Activated T-helper 9 cell treated with anti-CD3 and anti-CD28 coated beads, Interleukin-2, amount 50 U/mL, for 16 hours (primary cell): ENCODE results near the gene SLC10A7.

Experiments
- DNase-seq: peaks from one replicate; pipeline ENCODE4 v3.0.0-alpha.2; 2020; ENCODE audit warnings: low read depth

The SLC10A7 gene

DNA sequence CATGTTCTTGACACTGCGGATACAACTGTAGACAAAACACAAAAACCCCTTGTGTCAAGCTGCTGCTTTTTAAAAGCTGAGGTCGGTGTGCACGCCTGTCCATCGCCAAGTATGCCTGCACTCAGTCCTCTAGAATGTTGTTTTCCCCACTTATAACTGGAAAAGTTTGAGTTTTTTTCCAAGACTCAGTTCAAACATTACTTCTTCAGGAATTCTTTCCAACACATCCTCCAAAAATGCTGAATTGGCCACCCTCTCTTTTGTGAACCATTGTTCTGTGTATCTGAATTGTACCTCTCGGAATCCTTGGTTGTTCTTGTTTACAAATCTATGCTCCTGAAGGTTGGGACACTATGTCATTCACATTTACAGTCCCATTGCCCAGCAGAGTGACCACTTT lies 212.8 kb downstream of the SLC10A7 start:
- DNase-seq, result no peak

DNA sequence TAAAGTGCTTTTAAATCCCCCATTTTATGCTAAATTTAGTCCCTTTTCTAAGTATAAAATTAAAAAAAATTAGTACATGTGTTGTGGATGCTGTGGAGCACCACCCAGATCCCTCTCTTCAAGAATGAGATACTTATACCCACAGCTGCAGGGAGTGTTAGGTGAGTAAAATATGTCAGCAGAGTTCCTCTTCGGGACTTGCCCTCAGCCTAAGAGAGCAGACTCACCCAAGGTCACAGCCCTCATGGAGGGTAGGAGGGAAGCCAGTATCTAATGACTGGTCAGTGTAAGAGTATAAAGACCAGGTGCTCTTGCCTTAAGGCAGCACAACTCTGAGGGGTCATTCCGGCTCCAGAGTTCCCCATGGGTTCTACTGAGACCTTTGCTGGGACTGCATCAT lies 218.9 kb downstream of the SLC10A7 start:
- DNase-seq, result no peak

DNA sequence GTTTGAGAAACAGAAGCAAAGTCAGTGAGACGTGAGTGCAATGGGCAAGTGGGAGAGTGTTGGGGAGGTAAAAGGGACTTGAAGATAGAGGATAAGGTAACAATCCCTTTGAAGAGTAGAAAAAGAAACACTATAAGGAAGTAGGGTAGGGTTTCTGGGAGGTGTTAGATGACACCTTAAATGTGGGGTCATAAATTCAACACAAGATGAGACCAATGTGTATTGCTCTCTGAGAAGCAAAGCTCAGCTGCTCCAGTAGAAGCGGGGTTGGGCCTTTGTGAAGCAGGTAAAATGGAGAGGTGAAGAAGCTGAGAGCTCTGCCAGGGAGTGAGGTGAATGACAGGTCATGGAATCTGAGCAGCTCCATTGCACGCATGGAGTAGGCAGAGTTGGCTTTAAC lies 222.1 kb downstream of the SLC10A7 start:
- no peak for DNase-seq

DNA sequence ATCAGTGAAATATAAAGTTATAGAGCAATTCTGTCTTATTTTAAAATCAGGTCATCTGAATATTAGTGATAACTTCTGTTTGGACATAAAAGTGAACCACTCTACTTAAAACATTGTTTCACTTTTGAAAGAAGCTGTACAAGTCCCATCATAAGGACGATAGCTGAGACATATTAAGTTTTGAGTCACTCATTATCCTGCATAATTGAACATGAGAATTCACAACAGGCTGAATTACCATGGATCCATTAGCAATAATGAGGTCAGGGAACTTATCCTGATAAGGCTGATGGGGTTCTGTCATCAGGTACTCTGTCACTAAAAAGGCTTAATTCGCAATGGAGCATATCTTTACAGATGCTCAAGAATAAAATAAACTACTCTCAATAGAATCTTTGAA lies 227.0 kb downstream of the SLC10A7 start:
- DNase-seq, result no peak

DNA sequence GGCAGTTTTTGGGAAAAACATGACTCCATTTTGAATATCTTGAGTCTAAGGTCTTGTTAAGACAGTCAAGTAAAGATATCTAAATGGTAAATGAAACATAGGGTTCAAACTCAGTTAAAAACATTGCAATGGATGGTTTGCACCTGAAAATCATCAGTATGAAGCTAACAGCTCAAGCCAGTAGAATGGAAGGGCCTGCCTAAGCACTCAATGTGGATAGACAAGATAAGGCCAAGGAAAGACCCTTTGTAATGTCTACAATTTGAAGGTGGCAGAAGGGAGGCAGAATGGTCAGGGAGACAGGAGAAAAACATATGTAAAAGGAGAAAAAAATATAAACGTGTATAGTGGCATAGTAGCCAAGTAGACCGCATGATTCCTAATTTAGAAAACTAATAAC lies 229.2 kb downstream of the SLC10A7 start:
- no peak for DNase-seq

DNA sequence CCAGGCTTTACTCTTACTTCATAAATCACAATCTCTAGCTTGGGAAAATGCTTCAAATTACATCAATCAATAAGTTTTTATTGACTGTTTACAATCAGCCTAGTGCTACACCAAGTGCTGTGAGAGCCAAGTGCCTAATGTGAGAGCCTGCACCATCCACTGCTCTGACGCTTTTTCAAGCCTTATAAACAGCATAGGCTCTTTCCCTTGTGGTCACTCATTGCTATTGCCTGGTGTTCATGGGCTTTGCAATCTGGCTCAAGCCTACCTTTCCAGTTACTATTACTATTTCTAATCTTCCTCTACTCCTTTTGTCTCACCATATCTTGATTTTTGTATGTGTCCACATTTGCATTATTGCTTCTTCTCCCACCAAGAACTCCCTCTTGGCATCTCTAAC lies 230.4 kb downstream of the SLC10A7 start:
- no peak for DNase-seq

DNA sequence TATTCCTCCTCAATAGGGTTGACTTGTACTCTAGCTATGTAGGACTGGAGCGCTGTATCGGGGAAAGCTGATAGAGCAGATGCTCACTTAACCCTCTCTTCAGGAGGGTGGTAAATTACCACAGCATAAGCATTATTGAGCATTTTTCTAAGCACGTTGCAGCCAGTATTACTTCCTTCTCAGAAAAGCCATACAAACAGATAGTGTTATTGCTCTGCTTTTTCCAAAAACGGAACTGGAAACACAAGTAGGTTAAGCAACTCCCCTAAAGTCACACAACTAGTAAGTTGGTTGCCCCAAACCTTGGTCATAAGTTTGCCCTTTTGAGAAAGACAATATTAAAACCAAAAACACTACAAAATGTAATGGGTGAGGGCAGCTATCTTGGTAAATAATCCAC lies 233.5 kb downstream of the SLC10A7 start:
- DNase-seq, result no peak

DNA sequence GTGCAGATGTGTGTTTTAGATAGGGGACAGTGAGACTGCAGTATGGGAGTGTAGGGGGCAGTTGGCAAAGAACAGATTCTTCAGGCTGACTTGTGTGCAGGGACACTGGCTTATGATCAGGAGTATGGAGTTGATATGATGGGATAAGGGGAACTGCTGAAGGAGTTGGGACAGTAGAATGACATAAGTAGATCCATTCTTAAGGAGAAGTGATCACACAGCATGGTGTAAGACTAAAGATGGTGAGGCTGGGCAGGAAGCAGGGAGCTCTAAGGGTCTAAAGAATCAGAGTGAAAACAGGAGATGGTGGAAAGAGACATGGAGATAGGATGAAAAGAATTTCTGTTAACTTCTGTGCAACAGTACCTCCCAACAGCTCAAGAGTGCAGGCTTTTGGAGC lies 236.7 kb downstream of the SLC10A7 start:
- DNase-seq, result no peak

DNA sequence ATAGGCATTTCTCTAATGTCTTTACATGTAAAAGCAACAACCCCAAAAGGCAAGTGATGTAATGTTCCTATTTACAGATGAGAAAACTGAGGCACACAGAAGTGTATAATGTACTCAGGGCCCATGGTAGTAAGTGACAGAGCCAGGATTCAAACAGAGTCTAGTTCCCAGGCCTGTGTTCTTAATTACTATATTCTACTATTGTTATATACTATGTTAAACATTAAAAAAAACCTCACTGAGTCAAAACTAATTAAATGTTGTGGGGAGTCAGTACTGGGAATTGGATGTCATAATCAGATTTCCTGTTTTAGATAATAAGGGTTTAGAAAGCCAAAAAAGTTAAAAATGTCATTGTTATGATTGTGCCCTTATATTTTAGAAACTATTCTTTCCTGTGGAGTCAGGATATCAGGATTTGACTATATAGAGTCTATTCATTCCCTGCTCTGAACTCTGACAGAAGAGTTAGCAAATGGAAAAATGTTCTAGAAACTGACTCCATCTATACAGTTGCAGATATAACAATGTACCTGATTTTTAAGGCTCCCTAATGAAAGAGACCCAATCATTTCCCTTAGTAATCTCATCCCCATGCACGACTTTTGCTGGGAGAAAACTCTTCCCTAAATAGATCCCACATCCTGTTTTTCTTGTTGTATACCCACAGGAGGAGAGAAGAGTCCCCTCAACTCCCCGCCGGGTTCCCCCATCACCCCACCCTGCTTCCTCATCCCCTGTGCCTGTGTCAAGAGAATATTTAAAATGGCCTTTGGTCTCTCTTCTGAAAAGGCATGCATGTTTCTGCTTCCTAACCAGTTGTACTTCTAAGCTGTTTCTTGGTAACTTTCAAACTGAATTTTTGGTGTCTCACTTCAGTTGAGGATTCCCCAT lies 237.7 kb downstream of the SLC10A7 start:
- no peak for DNase-seq

DNA sequence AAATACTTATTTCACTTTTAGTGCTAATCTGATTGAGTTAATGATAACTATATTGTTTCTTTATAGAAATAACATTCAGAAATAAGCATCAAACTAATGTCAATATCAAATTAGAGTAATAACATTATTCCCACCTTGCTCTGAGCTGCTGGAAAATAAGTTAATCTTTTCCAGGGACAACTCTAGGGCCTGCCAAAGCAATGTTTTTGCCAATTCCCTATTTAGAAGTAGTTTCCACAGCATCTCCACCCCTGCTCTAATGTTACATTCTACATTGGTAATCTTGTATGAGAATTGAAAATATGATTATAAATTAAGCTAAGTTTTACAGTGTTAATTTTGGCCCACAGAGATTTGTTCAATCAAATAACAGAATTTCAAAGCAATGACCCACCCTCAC lies 239.1 kb downstream of the SLC10A7 start:
- no peak for DNase-seq

DNA sequence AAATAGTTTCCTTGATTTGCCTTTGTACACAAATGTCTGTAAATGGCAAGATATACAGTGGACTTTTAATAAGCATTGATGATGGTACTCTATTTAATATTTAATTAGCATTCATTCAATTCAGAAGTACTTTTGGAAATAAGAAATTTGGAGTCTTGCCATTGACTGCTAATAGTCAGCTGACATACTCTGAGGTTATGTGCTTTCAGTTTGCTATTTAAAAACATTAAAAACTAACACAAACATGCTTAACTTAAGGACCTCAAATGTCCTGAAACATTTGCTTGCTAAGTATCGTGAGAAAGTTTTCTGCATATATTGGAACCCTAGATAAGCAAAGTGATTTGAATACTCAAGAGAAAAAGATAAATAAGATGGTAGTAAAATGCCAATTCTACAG lies 242.8 kb downstream of the SLC10A7 start:
- DNase-seq, result no peak

DNA sequence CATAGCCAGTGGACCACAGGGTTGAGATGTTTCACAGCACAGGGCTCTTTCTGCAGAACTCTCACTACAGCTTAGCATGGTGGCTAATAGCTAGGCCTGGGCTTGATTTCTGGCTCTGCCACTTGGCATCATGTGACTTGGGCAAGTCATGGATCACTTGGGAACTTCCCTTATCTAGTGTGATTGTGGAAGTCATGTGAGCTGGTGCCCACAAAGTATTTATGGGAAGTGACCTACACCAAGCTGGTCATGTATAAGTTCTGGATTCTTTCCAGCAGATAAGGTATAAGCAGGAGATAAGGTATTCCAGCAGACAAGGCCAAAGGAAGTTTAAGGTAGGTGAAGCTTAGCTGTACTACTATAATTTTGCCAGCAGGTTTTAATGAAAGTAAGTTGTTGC lies 246.4 kb downstream of the SLC10A7 start:
- no peak for DNase-seq

DNA sequence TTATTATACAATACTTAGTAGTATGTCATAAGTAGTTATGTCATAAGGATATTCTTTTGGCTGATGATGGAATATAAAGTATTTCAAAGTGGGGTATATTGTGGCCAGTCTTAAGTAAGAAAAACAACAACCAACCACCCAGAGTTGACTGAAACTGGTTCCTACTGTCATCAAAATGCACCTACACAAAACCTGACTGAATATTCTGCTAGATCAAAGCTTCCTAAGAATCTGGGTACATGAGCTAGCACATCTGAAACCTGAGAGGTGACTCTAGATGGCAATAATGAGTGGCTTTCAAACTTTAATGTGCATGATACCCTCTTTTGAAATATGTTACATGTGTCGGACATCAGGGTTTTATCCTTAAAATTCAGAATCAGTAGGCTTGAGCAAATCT lies 247.0 kb downstream of the SLC10A7 start:
- DNase-seq, result no peak

DNA sequence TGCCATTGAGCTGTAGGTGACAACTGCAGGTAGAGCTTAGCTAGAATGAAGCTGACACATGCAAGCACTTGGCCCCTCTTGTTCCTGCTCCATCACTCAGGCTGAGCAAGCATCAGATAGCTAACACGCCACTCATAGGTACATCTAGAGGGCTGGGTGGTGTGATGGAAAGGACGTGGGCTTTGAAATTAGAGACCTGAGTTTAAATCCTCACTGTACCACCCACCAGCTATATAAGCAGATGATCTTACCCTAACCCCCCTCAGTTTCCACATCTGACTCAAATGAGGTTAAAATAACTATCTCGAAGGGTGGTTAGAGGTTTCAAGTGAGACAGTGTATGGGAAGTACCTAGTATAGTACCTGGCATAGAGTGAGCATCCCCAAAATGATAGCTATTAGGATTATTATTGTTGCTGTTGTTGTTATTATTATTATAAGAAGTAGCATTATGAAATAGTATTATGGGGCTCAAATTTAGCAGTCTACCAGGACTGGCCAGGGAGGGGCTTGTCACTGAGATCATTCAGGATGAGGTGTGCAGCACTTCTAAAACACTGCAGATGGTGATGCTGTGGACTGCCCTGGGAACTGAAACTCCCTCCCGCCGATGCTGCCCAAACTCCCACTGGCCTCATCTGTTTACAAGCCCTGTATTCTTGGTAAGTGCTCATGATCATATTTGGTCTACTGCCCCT lies 248.4 kb downstream of the SLC10A7 start:
- DNase-seq, result no peak

DNA sequence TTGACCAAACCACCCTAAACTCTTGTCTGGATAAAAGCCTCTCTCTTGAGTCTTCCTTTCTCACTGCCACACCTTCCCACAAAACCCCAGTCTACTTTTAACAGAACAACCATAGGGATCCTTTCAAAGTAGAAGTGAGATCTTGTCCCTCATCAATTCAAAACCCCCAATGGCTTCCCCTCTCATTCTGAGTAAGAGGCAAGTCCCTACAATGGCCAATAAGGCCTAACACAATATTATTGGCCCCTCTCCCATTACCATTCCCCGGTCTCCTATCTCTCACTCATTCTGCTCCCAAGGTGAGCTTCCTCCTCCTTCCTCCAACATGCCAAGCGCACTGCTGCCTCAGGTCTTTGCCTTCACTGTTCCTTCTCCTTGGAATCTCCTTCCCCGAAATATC lies 250.3 kb downstream of the SLC10A7 start:
- DNase-seq, result no peak

DNA sequence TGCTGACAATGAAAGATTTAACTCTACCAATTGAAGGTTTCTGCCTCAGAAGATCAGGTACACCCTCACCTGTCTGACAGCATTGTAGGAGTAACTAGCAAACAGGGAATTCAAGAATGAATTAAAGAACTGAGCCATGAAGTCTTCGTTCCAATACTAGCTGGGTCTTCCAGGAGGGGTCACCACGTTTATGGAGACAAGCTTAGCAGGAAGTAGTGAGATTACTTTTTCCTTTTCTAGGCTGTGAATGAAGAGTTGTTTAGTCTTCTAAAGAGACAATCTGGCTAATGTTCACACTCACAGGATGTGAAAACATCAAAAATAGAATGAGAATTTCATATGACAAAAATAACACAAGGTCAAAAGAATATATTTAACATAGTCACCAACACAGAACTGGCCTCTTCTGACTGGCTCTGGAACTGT lies 252.5 kb downstream of the SLC10A7 start:
- DNase-seq, result no peak

DNA sequence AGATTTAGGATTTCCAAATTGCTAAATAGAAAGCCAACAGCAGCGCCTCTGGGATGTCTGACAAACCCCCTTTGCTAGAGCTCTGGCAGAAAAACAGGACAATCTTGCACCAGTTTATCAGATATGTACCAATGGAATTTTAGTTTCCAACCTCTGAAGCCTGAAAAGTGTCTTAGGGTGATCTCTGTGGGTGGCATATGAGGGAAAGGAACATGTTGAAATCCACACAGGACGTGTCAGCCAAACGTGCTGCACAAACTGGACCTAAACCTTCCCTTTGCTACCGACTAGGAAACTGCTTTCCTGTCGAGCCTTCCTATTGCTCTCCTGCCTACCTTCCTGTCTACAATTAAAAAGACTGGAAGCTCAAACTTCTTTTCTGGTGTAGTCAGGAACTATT lies 253.9 kb downstream of the SLC10A7 start:
- DNase-seq, result no peak

DNA sequence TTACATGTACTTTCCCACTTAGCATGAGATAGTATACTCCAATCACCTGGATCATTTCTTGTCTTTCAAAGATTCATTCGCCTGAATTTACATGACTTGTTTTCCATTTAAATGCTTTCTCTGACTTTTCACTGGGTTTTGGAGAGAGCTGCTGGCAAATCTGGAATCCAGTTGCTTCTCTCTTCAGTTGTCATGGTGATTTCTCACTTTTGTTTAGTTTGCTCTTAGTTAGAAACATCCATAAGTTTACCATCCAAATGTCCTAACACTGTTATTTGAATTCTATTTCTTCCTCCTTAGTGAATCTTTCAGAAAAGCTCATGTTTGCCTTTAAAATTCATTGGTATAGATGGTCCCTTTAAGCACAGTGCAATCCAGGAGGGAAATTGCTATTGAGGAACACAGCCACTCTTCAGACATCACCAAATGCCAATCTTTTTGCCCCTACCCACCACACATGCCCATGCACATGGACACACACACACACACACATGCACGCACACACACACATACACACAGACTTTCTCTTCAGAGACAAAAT lies 255.7 kb downstream of the SLC10A7 start:
- no peak for DNase-seq

DNA sequence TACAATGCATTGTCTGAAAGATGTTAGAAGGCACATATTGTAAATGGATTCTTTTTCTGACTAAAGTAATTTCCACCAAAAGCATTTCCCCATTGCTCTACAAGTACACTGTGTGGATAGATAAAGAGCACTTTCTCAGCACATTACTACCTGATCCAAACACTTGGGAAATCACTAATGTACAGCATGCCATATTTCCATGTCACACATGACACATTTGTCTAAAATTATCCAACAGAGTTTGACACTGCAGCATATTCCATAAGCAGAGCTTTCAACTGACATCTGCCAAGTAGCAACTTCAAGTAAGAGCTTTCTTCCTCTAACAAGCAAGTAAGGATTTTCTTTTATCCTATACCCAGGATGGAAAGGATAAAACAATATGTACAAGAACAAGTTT lies 257.9 kb downstream of the SLC10A7 start:
- no peak for DNase-seq

DNA sequence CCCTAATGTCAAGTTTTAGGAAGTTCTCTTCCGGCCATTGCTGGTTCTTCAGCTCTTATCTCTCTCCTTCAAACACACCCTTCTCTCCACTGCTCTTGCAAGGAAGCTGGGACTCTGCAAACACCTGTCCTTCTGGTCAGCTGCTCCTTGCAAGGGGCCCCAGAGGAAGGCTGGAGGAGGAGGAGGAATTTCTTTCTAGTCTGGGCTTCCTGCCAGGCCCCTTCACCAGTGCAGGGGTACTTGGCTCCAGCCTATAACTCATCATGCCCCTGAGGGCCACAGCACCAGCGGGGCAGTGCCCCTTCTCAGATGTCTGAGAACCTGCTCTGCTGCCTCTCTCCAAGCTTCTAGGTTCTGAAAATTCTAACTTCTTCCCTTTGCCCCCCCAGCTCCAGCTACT lies 260.7 kb downstream of the SLC10A7 start:
- DNase-seq, result no peak

DNA sequence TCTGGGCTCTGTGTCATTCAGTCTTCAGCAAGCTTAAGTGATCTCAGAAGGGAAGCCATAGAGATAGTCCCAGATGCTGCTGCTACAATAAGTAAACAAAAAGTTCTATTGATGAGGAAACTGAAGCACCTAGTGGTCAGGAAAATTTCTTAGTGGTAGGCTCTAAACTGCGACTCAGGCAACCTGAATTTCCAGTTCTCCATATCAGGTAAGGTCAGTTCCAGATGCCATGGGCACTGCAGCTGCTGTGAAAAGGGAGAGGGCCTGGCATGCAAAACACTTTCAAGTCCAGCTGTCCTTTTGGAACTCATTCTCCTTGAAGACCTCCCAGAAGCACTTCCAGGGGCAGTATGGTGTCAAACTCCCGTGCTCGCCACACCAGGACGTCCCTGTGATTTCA lies 261.2 kb downstream of the SLC10A7 start:
- no peak for DNase-seq

DNA sequence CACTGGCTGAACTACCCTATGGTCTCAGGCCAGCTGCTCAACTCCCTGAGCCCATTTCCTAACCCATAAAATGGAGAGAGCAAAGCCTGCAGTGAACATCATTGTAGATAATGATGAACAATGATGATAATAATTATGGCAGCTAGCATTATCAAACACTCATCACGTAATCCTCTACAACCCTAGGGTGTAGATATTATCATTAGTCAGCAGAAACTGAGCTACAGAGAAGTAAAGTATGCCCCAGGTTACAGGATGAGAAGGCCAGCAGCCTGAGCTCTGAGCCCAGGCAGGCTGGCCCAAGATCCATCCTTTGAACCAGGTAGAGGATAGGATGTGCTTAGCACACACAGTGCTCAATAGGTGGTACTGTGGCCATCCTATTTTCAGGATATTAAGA lies 264.2 kb downstream of the SLC10A7 start:
- DNase-seq, result no peak

DNA sequence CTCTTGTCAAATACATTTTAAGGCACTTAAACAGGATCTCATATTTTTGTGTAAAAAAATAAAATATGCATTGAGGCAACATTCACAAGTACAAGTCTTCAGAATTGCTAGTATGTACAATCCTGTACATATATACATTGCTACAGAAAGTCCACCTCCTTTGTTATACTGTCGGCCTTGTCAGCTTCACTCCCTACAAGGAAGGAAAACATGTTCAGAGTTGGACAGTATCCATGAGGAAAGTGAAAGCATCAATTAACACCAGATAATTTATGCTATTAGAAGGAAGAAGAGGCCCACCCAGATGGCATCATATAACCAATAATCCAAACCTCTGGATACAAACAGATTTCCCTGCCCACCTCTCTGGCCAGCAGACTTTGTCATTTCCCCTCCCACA lies 265.4 kb downstream of the SLC10A7 start:
- DNase-seq, result no peak
